Activated naive CD4-positive, alpha-beta T cell treated with anti-CD3 and anti-CD28 coated beads, Interleukin-2, amount 50 U/mL, for 16 hours (primary cell): Measurements from ENCODE around the gene DOK1.

Experiments used
- DNase-seq: peaks from one replicate; pipeline ENCODE4 v3.0.0-alpha.2; 2020

DOK1 gene

DNA sequence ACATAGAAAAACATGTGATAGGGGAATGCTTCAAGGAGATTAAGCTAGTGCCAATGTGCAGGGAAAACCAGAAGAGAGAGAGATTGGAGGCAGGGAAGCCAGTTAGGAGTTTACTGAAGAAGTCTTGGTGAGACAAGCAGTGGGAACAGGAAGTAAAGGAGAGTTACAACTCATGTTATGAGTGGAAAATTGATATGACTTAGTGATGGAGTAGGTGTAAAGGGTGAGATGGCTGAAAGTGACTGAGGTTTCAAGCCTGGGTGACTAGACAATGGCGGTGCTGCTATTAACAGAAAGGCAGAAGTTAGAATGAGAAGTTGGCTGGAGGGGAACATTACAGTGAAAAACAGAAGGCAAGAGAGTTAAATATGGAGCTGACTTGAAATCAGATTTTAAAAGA lies 16.5 kb downstream of the DOK1 start:
- DNase-seq = no peak

DNA sequence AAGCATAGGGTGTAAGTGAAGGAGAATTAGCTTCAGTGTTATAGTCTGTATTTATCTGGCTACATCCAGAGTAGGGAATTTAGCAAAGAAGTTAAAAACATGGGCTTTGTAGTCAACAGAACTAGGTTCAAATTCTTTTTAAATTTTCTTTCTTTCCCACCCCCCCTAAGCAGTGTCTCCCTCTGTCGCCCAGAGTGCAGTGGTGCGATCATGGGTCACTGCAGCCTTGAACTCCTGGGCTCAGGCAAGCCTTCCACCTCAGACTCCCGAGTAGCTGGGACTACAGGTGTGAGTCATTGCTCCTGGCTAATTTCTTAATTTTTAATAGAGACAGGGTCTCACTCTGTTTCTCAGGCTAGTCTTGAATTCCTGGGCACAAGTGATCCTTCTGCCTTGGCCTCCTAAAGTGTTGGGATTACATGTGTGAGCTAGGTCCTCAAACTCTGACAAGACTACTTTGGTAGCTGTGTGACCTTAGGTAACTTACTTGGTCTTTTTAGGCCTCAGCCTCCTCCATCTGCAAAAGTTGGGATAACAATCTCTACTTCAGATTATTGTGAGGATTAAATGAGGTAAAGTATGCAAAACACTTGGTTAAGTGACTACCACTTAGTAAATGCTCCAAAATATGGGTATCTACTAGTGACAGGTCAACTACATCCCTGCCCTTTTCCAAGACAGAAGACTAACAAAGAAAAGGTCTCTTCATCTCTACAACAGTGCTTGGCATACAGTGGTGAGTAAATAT lies 17.8 kb downstream of the DOK1 start:
- DNase-seq = no peak

DNA sequence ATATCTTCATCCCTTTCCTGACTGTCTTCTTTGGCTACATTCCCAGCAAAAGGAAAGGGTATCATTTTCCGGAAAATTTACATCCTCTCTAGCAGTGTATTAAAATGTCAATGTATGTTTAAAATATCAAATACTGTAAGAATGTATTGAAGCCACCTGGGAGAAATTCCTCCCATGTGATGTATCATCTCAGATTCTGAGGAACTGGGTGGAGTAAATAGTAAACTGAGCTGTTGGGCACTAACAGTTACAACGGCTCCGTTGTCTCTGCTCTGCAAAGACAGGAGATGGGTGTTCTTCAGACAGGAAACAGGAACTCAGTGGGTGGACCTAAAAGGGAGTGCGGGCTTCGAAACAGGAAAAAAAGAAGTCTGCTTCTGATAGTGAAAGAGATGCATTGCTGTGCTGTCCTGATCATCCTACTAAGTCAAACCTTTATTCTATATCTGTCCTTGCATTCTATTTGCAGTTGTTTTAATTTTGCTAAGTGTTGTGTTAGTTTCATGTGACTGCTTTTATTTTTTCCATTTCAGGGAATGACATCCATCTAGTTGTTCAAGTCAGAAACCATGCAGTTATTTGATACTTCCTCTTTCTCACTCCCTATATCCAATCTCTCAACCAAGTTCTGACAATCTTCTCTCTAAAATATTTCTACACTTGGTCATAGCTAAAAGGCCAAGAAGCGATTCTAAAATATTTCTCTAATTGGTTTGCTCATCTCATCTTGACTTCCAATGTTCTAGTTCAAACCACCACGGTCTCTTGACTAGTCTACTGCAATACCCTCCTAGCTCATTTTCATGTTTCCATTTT lies 19.4 kb downstream of the DOK1 start:
- DNase-seq = no peak

DNA sequence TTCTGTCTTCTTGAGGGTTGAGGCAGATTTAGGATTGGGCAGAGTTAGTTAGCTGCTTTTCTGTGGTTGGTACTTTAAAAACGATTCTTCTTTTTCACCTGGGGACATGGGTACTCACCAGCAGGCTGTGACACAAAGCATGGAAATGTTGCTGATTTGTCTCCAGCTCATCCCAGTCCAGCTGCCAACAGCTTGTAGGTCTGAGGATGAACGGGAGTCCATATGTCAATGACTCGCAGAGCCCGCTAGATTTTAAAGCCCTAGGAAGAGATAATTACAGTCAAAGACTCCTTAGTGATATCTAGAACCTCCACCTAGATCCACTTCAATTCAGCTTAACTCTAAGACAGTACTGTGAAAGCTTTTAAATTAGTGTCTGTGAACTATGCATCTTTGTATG lies 20.8 kb downstream of the DOK1 start:
- DNase-seq = no peak

DNA sequence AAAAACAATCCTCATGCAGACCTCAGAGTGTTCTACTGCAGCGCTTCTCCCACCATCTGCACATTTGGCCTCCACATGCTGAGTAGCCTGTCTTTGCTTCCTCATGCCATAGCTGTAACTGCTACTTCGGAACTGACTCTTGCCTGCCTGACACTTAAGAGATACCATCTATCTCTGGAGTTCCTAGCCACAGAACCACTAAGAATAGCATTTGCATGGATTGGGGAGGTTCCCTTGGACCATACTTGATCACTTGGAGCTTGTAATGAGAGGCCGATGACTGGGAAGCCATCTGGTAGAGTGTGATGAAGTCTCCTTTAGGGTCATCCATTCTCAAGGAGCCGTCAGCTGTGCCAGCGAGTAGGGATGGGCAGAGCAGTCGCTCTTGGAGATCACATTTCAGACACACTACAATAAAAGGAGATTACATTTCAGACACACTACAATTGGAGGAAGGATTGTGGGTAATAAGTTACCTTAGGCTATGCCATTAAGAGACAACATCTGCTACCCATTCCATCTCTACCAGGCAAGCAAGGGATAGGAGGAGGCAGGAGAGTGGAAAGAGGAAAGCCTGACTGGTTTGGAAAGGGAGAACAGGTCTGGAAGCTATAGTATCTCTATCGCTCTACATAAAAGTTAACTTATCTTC lies 21.8 kb downstream of the DOK1 start:
- DNase-seq = no peak

DNA sequence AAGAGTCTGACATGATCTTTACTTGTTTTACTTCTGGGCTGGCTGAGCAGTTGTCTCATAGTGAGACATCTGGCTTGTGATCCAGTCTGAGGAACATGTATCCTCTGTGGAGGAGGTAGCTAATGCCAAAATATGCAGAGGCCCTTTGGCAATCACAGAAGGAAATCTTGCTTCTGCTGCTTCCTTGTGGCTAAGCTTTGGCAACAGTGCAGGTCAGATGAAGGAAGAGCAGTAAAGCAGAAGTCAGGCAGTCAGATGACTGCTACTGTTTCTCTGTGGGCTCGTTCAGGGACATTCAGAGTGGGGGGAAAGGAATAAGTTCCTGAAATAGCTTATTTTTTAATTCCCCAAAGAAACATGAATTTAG lies 22.3 kb downstream of the DOK1 start:
- no peak for DNase-seq

DNA sequence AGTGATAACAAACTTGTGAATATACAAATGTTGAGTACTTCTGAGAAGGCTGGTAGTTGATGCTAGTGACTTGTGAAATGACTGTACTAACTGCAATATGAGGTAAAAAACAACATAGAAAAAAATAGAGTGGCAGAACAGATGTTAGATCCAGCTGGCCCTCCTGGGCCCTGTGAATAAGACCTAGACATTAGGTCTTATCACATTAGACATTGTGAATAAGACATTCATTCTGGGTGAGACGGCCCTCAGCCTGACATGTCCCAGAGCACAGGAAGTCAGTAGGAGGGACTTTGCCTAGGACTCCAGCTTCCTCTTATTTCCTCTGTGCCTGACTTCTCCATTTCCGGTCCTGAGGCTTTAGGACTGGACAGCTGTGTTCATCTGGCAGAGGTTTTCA lies 22.9 kb downstream of the DOK1 start:
- DNase-seq = no peak

DNA sequence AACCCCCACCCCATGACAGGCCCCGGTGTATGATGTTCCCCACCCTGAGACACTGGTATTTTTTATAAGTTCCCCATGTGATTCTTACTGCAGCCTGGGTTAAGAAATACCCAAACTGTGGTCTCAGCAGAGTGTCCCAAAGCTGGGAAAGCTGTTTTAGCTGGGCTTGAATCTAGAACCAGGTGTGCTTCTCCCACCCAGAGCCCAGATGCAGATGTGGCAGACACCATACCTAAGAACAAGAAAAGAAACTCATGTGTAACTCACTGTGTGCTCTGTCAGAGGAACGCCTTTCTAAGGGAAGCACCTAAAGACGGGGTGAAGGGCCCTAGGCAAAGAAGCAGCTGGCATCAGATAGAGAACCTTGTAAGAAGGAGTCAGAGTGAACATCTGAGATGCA lies 23.9 kb downstream of the DOK1 start:
- no peak for DNase-seq

DNA sequence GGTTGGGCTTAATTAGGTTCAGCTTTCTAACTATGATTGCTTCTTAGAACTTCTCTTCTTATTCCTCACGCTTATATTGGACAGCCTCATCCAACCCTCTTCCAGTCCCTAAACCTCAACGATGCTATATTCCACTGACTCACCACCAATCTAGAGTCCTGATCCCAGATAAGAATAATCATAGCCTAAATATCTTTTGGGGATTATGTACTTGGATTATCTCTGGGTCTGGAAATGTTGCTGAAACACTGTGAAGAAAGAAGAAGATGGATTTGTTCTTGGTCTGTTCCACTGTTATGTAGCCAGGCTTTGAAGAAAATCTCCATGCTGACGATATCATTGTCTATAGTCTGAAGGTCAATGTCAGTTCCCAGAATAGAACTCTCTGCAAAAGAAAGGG lies 26.9 kb downstream of the DOK1 start:
- DNase-seq = no peak

DNA sequence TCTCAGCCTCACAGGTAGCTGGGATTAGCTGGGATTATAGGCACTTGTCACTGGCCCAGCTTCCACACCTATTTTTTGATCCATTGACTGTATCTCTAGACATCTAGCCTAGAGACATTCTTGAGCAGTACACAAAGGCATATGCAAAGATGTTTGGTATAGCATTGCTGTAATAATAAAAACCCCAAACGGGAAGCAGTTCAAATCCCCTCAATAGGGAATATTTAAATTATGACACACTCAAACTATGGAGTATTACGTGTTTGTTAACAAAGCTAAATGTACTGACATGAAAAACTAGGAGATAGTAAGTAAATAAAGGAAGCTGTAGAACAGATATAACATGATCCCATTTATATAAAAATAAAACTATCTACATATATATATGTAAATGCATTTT lies 27.7 kb downstream of the DOK1 start:
- no peak for DNase-seq

DNA sequence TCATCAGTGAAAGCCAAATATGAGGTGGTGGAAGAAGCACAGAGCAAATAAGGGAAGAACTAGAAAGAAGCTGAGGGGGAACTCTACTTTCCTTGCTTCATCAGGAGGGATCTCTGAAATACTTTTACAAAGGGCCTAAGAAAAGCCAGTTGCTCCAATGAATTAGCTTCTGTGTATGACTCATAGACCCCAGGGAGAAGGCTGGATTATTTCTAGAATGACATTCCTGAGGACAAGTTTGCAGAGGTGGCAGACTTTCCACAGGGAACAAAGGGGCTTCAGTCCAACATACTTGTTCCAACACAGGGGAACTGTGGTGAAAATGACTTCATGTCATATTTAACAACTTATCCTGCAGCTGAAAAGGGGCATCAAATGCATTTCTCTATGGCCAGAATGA lies 29.0 kb downstream of the DOK1 start:
- DNase-seq = no peak

DNA sequence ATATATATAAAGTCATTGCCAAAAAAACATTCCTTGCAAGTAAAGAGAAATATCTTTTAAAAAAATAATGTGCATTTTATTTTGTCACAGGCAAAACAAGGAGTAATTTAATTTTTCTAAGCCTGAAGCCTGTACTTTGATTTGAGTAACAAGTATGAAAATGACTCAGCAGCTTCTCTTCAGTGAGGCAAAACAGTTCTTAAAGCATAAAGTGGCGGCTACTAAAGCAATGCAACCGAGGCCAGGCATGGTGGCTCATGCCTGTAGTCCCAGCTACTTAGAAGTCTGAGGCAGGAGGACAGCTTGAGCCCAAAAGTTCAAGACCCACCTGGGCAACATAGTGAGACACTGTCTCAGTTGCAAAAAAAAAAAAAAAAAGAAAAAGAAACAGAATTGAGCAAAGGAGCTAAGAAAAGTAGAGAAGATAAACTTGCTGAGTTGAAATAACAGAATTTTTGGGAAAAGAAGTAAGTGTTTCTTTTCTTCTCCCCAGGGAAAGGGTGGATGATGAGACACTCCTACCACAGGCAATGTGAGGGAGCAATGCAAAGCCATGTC lies 29.6 kb downstream of the DOK1 start:
- no peak for DNase-seq

DNA sequence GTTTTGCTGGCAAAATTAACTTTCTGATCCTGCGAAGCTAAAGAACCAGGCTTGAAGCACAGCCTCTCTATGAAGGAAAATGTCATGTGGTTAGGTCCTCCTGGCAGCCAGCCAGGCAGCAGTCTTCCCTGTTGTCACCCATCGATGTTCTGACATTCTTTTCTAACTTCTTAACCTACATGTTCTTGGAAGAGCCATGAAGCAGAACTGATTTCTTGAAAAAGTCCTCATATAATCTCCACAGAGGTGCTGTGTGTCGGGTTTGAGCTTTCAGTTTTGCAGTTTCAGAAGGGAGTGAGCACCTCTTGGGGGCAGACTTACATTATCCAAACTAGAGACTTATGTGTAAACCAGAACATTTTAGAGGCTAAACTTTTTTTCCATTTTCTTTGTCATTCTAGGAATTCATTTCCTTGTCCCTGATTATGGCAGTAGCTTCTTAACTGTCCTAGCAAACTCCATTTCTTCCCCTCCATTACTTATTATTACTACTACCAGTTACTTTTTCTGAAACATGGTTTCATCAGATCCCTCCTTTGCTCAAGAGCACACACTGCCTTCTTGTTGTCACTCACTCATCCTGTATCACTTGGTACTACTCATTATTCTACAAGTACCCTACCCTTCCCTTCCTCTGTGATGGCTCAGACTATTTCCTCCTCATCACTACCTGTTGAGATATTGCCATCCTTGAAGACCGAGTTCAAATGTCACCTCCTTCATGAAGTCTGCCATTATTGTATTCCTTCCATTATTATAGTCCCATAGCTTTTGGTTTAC lies 31.1 kb downstream of the DOK1 start:
- no peak for DNase-seq

DNA sequence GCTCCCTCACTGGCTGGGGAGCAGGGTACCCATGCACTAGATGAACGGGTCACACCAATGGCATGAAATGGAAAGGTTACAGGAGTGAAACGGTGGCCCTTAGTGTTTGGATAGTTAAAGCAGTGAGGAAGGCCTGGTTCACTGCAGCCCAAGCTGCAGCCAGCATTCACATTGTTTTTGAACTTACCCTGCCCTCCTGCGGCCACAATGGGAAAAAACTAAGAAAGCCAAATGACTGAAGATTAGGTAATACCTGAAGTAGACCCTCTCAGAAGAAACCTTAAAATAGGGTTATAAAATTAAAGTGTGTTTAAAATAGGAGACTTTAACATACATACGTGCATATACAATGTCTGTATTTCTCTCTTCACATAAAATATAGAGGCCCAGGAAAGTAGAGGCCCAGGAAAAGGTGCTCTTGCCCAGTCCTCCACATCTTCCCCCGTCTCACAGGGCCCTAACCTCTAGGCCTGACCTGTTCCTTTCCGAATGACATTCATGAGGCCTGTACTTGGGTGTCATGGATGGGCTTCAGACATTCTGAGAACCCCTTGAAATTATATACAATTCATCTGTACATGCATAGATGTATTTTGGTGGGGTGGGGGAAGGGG lies 33.3 kb downstream of the DOK1 start:
- DNase-seq = peak; percentile 58

DNA sequence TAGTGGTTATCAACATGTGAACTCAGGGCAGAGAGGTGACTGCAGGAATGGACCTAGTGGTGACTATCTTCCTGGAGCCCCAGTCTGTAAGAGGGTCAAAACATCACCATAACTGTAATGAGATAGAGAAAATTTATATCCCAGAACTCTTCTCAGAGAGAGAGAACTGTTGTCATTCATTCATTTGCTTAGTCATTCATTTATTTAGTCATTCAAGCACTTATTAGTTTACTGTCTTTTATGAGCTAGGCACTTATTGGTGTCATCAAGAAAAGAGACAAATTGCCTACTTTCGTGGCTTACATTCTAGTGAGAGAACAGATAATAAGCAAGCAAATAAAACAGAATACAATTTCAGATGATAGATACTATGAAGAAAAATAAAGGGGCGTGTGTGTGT lies 34.1 kb downstream of the DOK1 start:
- DNase-seq = no peak

DNA sequence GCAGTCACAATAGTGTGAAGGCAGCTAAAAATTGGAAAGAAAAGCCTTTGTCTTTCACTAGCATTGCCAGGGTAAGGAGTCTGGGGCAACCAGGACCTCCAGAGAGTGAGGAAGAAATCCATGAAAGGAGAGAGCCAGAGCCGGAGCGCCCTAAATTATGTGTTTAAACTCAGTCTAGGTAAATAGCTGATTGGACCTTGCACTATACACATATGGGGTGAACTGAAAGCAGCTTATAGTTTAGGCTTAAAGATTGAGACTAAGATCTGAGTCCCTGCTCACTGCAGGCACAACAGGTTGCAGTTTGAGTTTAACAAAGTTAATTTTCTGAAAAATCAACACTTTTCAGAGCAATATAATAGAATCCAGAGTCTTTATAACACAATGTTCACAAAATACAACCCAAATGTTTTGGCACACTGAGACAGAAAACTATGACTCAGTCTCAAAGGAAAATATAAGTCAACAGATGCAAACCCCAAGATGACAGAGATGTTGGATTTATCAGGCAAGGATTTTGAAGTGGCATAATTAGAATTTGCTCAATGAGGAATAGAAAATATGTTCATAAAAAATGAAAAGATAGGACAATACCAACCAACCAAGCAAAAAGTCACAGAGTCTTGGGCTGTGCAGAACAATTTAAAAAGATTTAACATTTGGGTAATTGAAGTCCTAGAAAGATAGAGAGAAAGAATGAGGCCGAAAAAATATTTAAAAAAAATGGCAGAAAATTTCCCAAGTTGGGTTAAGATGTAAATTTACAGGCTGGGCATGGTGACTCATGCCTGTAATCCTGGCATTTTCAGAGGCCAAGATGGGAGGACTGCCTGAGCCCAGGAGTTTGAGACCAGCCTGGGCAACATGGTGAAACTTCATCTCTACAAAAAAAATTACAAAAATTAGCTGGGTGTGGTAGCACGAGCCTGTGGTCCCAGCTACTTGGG lies 39.6 kb downstream of the DOK1 start:
- no peak for DNase-seq

DNA sequence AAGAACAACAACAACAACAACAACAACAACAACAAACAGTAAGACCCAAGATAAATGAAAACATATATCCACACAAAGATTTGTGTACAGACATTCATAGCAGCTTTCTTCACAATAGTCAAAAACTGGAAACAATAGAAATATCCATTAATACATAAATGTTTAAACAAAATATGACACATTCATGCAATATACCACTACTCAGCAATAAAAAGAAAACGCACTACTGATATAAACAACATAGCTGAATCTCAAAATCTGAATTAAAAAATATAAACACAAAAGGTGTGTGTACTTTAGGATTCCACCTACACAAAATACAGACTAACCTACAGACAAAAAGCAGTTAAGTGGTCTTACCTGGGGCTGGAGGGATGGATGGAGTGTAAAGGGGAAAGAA lies 42.1 kb downstream of the DOK1 start:
- no peak for DNase-seq

DNA sequence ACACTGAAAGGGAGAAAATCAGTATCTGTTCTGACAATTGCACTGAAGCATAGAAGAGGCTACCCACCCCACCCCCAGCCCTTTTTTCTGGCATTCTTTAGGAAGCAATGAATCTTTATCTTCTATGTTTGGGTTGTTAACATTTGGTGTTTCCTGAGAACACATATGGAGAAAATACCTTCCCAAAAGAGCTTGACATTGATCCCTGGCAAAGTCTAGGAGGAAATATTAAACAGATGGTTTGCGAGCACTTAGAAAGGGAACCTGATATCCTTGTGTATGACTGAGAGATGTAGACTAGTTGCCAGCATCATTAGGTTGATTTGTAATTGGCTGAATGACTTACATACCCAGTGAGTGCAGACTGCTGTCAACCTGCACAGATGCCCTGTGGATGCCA lies 42.9 kb downstream of the DOK1 start:
- no peak for DNase-seq

DNA sequence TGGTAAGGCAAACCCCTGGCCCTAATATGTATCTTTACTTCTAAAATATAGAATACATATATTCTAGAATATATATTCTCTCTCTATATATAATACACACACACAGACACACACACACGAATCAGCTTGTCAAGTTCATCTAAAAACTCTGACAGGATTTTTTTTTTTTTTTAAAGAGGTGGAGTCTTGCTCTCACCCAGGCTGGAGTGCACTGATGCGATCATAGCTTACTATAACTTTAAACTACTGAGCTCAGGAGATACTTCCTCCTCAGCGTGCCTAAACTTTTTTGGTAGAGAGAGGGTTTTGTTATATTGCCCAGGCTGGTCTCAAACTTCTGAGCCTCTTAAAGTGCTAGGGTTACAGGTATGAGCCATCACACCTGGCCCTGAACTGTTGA lies 45.2 kb downstream of the DOK1 start:
- no peak for DNase-seq

DNA sequence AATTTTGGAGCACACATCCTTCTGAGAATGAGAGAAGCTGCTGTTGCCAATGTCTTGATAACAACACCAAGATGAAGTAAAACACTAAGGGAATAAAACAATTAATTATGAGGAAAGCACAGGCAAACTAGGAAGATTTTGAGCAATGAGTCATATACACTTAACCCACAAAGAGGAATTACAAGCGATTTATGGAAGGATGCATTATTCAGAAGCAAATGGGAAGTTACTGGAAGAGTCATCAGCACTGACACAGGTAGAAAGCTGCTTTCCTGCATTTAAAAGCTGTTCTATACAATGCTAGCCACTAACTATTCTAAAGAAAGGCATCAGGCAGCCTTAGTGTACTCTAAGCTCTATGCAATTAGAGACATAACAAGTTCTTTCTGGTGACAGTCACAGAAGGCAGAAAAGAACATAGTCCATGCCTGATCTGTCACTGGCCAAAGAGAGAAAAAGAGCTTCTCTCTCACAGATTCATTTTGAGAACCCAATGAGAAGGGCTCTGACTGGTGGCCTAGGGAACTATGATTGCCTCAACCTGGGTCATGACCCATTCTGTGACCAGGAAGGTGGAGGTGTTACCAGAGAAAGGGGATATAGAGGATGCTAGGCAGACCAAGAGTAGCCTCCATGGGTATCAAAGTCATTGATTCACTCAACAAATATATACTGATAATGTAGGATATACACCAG lies 48.2 kb downstream of the DOK1 start:
- DNase-seq = no peak
